Measurements from ENCODE around the gene PDILT. TPM values are rescaled to one million over a fixed set of nuclear protein-coding genes. Genes with fewer than 3 reads are reported as not detected.

PDILT gene
- total RNA-seq, 1 donor from 2014 or later: not detected

DNA sequence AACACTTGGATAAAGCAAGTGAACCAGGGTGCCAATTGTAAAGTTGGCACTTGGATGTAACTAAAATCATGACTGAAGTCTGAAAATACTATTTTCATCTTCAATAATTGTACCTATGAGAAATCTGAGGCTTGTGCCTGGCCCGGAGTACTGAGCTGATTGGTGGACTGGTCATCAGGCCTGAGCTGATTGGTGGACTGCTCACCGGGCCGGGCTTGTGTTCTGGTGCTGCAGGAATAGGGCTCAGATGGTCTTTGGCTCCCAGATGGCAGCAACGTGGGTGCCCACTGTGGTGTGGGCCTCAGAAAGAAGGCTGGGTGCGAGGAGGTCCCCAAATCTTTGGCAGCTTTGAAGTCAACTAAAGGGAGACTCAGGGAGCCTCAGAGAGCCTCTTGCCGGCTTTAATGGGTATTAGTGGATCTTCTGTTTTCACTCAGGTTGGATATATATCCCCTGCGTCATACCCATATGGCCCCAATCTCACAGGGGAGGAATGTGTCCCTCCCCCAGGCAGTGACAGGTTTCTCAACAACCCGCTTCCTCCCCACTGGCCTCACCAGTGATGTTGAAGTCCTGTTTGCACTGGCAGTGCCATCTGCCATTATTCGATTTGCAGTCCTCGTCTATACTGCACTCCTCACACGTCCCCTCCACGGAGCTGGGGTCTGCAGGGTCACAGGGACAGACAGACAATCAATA lies 56.7 kb downstream of the PDILT start:
- Mint-ChIP-seq H3K27ac (no peak overlapping the region), H3K4me1 (ENCODE audit: unreplicated experiment) (no peaks in the 10 kb centered on the region), H3K36me3 (no peaks in the 10 kb centered on the region), H3K4me3 (no peak overlapping the region), H3K27me3 (peaks cover 9% of the 10 kb centered on the region), H3K9me3 (no peaks in the 10 kb centered on the region)
- no peak for DNase-seq (ENCODE audit: extremely low spot score, unreplicated experiment)
- TF ChIP-seq, protein P1, sequence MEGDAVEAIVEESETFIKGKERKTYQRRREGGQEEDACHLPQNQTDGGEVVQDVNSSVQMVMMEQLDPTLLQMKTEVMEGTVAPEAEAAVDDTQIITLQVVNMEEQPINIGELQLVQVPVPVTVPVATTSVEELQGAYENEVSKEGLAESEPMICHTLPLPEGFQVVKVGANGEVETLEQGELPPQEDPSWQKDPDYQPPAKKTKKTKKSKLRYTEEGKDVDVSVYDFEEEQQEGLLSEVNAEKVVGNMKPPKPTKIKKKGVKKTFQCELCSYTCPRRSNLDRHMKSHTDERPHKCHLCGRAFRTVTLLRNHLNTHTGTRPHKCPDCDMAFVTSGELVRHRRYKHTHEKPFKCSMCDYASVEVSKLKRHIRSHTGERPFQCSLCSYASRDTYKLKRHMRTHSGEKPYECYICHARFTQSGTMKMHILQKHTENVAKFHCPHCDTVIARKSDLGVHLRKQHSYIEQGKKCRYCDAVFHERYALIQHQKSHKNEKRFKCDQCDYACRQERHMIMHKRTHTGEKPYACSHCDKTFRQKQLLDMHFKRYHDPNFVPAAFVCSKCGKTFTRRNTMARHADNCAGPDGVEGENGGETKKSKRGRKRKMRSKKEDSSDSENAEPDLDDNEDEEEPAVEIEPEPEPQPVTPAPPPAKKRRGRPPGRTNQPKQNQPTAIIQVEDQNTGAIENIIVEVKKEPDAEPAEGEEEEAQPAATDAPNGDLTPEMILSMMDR (conservative IDR thresholded peaks at IDR 0.05): no peak

DNA sequence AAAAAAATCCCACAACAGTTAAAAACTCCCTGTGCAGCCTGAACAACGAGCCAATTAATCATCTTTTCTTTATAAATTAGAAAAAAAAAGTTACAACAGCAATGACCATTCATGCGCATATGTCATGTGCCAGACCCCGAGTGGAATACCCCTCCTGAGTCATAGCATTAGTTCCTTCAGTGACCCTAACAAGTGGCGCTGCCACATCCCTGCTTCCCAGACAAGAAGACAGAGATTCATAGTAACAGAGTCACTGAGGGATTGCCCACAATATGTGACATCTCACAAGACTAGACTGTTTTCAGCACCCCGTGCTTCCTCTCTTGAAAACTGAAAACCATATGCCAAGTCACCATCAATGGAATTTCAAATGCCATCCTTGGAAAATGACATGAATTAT lies 59.9 kb downstream of the PDILT start:
- Mint-ChIP-seq H3K4me3 (no peak overlapping the region), H3K4me1 (ENCODE audit: unreplicated experiment) (no peaks in the 10 kb centered on the region), H3K27ac (no peak overlapping the region), H3K27me3 (no peaks in the 10 kb centered on the region), H3K36me3 (no peaks in the 10 kb centered on the region), H3K9me3 (no peaks in the 10 kb centered on the region)
- TF ChIP-seq, protein P1 (conservative IDR thresholded peaks at IDR 0.05): no peak
- no peak for DNase-seq (ENCODE audit: extremely low spot score, unreplicated experiment)

DNA sequence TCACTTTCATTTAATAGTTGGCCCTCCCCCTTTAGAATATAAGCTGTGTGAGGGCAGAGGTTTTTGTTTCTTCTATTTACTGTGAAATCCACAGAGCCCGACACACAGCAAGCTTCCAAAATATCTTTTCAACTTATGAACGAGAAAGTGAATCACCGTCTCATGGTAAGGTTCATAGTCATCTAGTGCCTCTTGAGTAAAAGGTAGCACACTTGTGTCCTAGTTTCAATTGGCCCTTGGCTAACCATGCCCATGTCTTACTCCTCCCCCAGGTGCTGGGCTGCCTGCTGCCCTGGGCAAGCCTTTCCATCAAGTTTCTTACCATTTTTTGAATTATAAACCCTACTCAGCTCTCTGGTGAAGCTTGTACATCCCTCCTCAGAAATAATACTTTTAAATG lies 64.8 kb downstream of the PDILT start:
- Mint-ChIP-seq H3K36me3 (no peaks in the 10 kb centered on the region), H3K4me3 (no peak overlapping the region), H3K9me3 (no peaks in the 10 kb centered on the region), H3K27me3 (no peaks in the 10 kb centered on the region), H3K4me1 (ENCODE audit: unreplicated experiment) (no peaks in the 10 kb centered on the region), H3K27ac (no peak overlapping the region)
- TF ChIP-seq, protein P1 (conservative IDR thresholded peaks at IDR 0.05): no peak
- no peak for DNase-seq (ENCODE audit: extremely low spot score, unreplicated experiment)

DNA sequence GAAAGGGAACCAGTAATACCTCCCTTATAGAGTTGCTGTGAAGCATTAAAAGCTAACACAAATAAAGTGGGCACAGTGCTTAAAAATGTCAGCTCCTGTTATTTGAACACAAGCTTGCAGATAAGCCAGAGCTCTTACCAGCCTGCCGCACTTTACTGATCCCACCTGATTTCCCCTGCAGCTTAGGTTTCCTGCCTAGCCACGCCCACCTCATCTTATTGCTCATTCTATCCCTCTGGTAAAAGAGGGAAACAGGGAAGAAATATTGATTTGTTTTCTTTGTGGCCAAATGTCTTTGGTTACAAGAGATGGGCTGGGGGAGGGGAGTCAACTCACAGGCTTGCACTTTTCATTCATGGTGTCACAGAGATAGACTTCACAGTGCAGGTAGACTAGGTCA lies 67.6 kb downstream of the PDILT start:
- Mint-ChIP-seq H3K27me3 (no peaks in the 10 kb centered on the region), H3K4me3 (no peak overlapping the region), H3K9me3 (no peaks in the 10 kb centered on the region), H3K36me3 (no peaks in the 10 kb centered on the region), H3K4me1 (ENCODE audit: unreplicated experiment) (no peaks in the 10 kb centered on the region), H3K27ac (no peak overlapping the region)
- TF ChIP-seq, protein P1 (conservative IDR thresholded peaks at IDR 0.05): no peak
- no peak for DNase-seq (ENCODE audit: extremely low spot score, unreplicated experiment)

DNA sequence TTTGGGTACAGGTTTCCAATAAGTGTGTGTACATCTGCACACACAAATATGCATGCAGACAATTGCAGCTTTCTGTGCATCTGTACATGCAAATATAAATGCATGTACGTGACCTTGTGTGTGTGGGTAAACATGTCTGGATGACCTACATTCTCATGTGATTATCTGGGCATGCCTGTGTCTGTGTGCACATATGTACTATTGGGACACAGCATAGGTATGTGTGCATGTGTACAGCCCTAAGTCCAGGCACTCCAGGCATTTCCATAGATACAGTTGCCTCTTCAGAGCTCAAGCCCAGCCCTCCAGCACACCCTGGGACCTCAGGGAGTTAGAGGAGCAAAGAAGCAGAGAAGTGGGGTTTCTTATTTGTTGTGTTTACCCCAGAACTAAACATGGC lies 70.1 kb downstream of the PDILT start:
- TF ChIP-seq, protein P1 (conservative IDR thresholded peaks at IDR 0.05): no peak
- Mint-ChIP-seq H3K27ac (no peak overlapping the region), H3K27me3 (peaks cover 6% of the 10 kb centered on the region), H3K36me3 (no peaks in the 10 kb centered on the region), H3K9me3 (no peaks in the 10 kb centered on the region), H3K4me3 (no peak overlapping the region), H3K4me1 (ENCODE audit: unreplicated experiment) (no peaks in the 10 kb centered on the region)
- no peak for DNase-seq (ENCODE audit: extremely low spot score, unreplicated experiment)

All from type B pancreatic cell (in vitro differentiated cells).